ENCODE data around the gene EFNA5.
A peak's percentile ranks its signal among the peaks of the same experiment; 100 is the strongest.

EFNA5 gene

DNA sequence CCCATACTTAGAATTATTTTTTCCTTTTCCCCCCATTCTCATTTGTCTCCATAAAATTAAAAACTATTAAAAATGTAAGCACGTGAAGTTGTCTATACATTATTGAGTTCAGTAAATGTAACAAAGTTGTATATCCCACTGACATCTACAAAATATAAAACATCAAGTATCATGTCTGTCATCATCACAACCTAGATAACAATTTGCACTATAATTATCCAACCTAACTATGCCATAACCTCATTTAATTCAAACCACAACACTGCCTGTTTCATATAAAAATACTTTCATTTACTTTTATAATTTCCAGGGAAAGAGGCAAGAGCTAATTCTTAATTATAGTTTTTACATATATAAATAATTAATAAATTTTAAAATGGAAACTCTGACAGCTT lies 9.1 kb downstream of the EFNA5 start (continued):
- TF ChIP-seq ZNF214 (tag by site-specific recombination; IDR thresholded peaks at IDR 0.05; ENCODE audit: borderline replicate concordance): no peak
- no peak for TF ChIP-seq ZNF350 (tag by site-specific recombination; IDR thresholded peaks at IDR 0.05)
- no peak for TF ChIP-seq SCRT2 (tag by site-specific recombination; IDR thresholded peaks at IDR 0.05)
- TF ChIP-seq OSR2 (tag by site-specific recombination; IDR thresholded peaks at IDR 0.05): peak; percentile 9; the same call in 1 of the 2 replicates

DNA sequence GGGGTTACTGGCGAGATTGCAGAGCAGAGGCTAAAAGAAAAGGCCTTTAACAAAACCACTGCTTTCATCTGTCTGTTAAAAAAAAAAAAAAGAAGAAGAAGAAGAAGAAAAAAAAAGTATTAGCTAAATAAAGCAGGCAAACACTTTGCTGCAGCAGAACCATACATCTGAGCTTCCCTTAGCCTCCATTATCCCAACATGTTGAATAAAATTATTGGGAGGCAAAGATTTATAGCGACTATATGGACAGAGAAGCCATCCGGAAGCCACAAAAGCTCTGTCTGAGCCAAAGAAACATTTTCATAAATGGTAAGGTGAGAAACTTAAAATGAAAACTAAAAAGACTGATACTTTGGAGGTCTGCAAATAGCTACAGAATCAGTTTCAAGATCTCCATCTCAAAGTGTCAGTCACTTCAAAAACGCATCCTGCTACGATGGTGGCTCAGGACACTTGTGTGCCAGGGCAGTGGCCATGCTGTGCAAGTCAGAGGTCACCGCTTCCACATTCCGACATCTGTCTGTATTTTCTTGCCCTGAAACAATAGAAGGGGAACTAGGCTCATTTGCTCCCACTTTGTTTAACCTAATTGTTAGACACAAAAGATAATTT lies 9.6 kb downstream of the EFNA5 start:
- H3K4me1 ChIP-seq (ENCODE audit: control insufficient read depth, insufficient read depth, low read length): peaks cover 35% of the 10 kb centered on the region
- CTCF ChIA-PET: interaction anchor here (0.6 kb wide), 1 partner anchor 39 kb away, joined by 4 read pairs; no protein-coding TSS in a partner anchor
- H3K27ac ChIP-seq (ENCODE audit: extremely low read depth, low read depth, low read length): no peak overlapping the region
- no peaks in the 10 kb centered on the region for H3K9me3 ChIP-seq (ENCODE audit: control insufficient read depth, insufficient read depth, low read depth, low read length)
- H3K4me3 ChIP-seq (ENCODE audit: low read depth, low read length): no peak overlapping the region
- TF ChIP-seq ZNF664 (tag by site-specific recombination; IDR thresholded peaks at IDR 0.05) (peak; percentile 92), ZNF514 (tag by site-specific recombination; IDR thresholded peaks at IDR 0.05) (no peak), KLF8 (tag by site-specific recombination; IDR thresholded peaks at IDR 0.05) (no peak)
- TF ChIP-seq, protein P1, sequence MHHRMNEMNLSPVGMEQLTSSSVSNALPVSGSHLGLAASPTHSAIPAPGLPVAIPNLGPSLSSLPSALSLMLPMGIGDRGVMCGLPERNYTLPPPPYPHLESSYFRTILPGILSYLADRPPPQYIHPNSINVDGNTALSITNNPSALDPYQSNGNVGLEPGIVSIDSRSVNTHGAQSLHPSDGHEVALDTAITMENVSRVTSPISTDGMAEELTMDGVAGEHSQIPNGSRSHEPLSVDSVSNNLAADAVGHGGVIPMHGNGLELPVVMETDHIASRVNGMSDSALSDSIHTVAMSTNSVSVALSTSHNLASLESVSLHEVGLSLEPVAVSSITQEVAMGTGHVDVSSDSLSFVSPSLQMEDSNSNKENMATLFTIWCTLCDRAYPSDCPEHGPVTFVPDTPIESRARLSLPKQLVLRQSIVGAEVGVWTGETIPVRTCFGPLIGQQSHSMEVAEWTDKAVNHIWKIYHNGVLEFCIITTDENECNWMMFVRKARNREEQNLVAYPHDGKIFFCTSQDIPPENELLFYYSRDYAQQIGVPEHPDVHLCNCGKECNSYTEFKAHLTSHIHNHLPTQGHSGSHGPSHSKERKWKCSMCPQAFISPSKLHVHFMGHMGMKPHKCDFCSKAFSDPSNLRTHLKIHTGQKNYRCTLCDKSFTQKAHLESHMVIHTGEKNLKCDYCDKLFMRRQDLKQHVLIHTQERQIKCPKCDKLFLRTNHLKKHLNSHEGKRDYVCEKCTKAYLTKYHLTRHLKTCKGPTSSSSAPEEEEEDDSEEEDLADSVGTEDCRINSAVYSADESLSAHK (tag by site-specific recombination; IDR thresholded peaks at IDR 0.05): peak; percentile 95
- H3K36me3 ChIP-seq (ENCODE audit: control insufficient read depth in 2 of 2, insufficient read depth in 1 of 2, low read length in 2 of 2): no peaks in the 10 kb centered on the region
- POLR2A ChIA-PET: no interaction called here

DNA sequence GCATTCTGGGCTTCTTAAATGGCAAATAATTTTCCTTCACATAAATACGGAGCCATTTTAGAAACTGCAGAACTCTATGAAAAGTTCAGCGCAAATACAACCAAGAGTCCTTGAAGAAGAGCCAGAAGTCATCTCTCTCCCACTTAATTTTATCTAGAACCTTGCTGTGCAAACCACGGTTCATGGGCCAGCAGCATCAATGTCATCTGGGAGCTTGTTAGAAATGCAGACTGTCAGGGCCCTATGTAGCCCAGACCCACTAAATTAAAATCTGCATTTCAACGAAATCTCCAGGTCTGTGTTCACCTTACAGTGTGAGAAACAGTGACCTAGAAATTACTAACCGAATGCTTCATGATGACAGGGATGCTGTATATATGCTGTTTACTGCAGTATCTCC lies 12.2 kb downstream of the EFNA5 start:
- Histone ChIP-seq H3K4me3 (ENCODE audit: low read depth, low read length) (no peak overlapping the region), H3K36me3 (ENCODE audit: control insufficient read depth in 2 of 2, insufficient read depth in 1 of 2, low read length in 2 of 2) (no peaks in the 10 kb centered on the region), H3K27ac (ENCODE audit: extremely low read depth, low read depth, low read length) (no peak overlapping the region), H3K4me1 (ENCODE audit: control insufficient read depth, insufficient read depth, low read length) (peaks cover 44% of the 10 kb centered on the region), H3K9me3 (ENCODE audit: control insufficient read depth, insufficient read depth, low read depth, low read length) (no peaks in the 10 kb centered on the region)
- CTCF ChIA-PET: no interaction called here
- POLR2A ChIA-PET: no interaction called here
- TF ChIP-seq ZNF664 (tag by site-specific recombination; IDR thresholded peaks at IDR 0.05) (no peak), ZBTB17 (tag by site-specific recombination; IDR thresholded peaks at IDR 0.05) (peak; percentile 39; the same call in 1 of the 2 replicates)

DNA sequence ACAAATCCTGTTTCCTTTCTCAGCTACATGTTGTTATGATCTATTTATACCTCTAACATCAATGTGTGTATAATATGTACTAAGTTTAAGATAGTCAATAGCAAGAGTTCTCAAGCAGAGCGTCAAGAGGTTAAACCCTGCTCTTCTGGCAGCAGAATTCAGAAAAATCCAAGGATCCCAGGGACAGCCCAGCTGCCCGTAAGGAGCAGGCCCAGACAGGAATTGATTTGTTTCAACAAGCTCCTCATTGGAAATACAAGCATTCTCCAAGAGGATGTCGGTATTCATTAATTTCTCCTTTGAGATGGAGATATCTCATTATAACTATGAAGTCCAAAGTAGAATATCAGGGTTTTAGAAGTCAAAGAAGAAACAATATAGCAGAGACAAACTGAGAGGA lies 14.9 kb downstream of the EFNA5 start:
- CTCF ChIA-PET: no interaction called here
- H3K27ac ChIP-seq (ENCODE audit: extremely low read depth, low read depth, low read length): peak overlapping the region; percentile 43
- H3K36me3 ChIP-seq (ENCODE audit: control insufficient read depth in 2 of 2, insufficient read depth in 1 of 2, low read length in 2 of 2): no peaks in the 10 kb centered on the region
- peaks cover 51% of the 10 kb centered on the region for H3K4me1 ChIP-seq (ENCODE audit: control insufficient read depth, insufficient read depth, low read length)
- no peak for TF ChIP-seq ZNF776 (tag by site-specific recombination; IDR thresholded peaks at IDR 0.05; ENCODE audit: borderline replicate concordance)
- TF ChIP-seq, protein P2, sequence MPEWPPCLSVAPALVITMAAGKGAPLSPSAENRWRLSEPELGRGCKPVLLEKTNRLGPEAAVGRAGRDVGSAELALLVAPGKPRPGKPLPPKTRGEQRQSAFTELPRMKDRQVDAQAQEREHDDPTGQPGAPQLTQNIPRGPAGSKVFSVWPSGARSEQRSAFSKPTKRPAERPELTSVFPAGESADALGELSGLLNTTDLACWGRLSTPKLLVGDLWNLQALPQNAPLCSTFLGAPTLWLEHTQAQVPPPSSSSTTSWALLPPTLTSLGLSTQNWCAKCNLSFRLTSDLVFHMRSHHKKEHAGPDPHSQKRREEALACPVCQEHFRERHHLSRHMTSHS (tag by site-specific recombination; IDR thresholded peaks at IDR 0.05): no peak
- TF ChIP-seq KLF16 (tag by site-specific recombination; IDR thresholded peaks at IDR 0.05): no peak
- no peak for TF ChIP-seq ZNF114 (tag by site-specific recombination; IDR thresholded peaks at IDR 0.05)
- POLR2A ChIA-PET: no interaction called here
- no peaks in the 10 kb centered on the region for H3K9me3 ChIP-seq (ENCODE audit: control insufficient read depth, insufficient read depth, low read depth, low read length)
- no peak overlapping the region for H3K4me3 ChIP-seq (ENCODE audit: low read depth, low read length)

DNA sequence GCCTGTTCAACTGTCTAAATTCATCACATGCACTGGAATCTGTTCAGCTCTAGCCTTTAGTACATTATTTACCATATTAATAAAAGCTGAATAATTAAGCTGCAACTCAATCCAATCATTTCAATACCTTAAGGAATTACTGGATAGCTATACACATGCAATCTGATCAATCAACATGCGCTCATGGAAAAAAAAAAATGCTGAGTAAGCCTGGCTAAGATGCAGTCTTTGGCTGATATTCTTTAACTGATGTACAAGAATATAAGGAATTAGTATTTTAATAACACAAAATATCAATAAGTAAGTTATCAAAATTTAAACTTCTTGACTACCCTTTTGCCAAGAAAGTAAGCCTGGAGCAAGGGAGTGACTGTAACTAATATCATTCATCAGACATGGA lies 15.9 kb downstream of the EFNA5 start:
- Histone ChIP-seq H3K9me3 (ENCODE audit: control insufficient read depth, insufficient read depth, low read depth, low read length) (no peaks in the 10 kb centered on the region), H3K4me1 (ENCODE audit: control insufficient read depth, insufficient read depth, low read length) (peaks cover 48% of the 10 kb centered on the region), H3K4me3 (ENCODE audit: low read depth, low read length) (no peak overlapping the region), H3K36me3 (ENCODE audit: control insufficient read depth in 2 of 2, insufficient read depth in 1 of 2, low read length in 2 of 2) (no peaks in the 10 kb centered on the region), H3K27ac (ENCODE audit: extremely low read depth, low read depth, low read length) (no peak overlapping the region)
- ChIA-PET POLR2A (no interaction called here), CTCF (interaction anchor here (0.6 kb wide), 1 partner anchor 328 kb away, joined by 3 read pairs; no protein-coding TSS in a partner anchor)
- TF ChIP-seq ZNF473 (tag by site-specific recombination; IDR thresholded peaks at IDR 0.05) (no peak), GLI2 (tag by site-specific recombination; IDR thresholded peaks at IDR 0.05; ENCODE audit: borderline replicate concordance, low read depth) (no peak), ZNF132 (tag by site-specific recombination; IDR thresholded peaks at IDR 0.05; ENCODE audit: borderline replicate concordance) (no peak), SETDB1 (IDR thresholded peaks at IDR 0.05; ENCODE audit: insufficient read length, low read length) (no peak), SP7 (tag by site-specific recombination; IDR thresholded peaks at IDR 0.05) (no peak), GFI1B (tag by site-specific recombination; IDR thresholded peaks at IDR 0.05) (no peak), ZNF48 (tag by site-specific recombination; IDR thresholded peaks at IDR 0.05) (no peak), ZNF549 (tag by site-specific recombination; IDR thresholded peaks at IDR 0.05) (no peak)
- TF ChIP-seq, protein P3, sequence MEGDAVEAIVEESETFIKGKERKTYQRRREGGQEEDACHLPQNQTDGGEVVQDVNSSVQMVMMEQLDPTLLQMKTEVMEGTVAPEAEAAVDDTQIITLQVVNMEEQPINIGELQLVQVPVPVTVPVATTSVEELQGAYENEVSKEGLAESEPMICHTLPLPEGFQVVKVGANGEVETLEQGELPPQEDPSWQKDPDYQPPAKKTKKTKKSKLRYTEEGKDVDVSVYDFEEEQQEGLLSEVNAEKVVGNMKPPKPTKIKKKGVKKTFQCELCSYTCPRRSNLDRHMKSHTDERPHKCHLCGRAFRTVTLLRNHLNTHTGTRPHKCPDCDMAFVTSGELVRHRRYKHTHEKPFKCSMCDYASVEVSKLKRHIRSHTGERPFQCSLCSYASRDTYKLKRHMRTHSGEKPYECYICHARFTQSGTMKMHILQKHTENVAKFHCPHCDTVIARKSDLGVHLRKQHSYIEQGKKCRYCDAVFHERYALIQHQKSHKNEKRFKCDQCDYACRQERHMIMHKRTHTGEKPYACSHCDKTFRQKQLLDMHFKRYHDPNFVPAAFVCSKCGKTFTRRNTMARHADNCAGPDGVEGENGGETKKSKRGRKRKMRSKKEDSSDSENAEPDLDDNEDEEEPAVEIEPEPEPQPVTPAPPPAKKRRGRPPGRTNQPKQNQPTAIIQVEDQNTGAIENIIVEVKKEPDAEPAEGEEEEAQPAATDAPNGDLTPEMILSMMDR (tag by site-specific recombination; IDR thresholded peaks at IDR 0.05): no peak
- TF ChIP-seq, protein P4, sequence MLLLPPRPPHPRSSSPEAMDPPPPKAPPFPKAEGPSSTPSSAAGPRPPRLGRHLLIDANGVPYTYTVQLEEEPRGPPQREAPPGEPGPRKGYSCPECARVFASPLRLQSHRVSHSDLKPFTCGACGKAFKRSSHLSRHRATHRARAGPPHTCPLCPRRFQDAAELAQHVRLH (tag by site-specific recombination; IDR thresholded peaks at IDR 0.05): no peak

All from HEK293 (cell line).